ENCODE results near the gene ATP1B2.

ATP1B2 gene

GRCh38 chr17:7626956-7627249 is 23.8 kb upstream of the ATP1B2 start:
- H2AFZ ChIP-seq (ENCODE audit: low read length), result no peak overlapping the region
- H3K4me1 ChIP-seq (ENCODE audit: insufficient read depth, low read length, severe bottlenecking), result peaks cover 5% of the 10 kb centered on the region
- H3K4me2 ChIP-seq (ENCODE audit: low read length), result peak overlapping the region; percentile 73
- peak overlapping the region; percentile 78; the same call in 1 of the 2 replicates for H3K9ac ChIP-seq (ENCODE audit: low read length)
- H3K27ac ChIP-seq (ENCODE audit: low read depth, low read length, poor library complexity, severe bottlenecking), result no peak overlapping the region
- no peaks in the 10 kb centered on the region for H4K20me1 ChIP-seq (ENCODE audit: insufficient read depth, low read length)
- H3K79me2 ChIP-seq (ENCODE audit: insufficient read depth, low read length), result no peaks in the 10 kb centered on the region
- TF ChIP-seq EZH2 (IDR thresholded peaks at IDR 0.05; ENCODE audit: borderline replicate concordance, low read length) (no peak), CTCF (IDR thresholded peaks at IDR 0.05; ENCODE audit: low read length) (no peak)
- peak overlapping the region; percentile 78 for H3K4me3 ChIP-seq (ENCODE audit: low read depth, low read length, poor library complexity, severe bottlenecking)
- H3K9me2 ChIP-seq (ENCODE audit: low read depth, low read length), result no peaks in the 10 kb centered on the region
- no peaks in the 10 kb centered on the region for H3F3A ChIP-seq (ENCODE audit: insufficient read depth, low read length)
- no peaks in the 10 kb centered on the region; the same call in 1 of the 2 replicates for H3K36me3 ChIP-seq (ENCODE audit: insufficient read depth, low read length)
- H3K9me3 ChIP-seq (ENCODE audit: low read length), result no peaks in the 10 kb centered on the region
- H3K27me3 ChIP-seq (ENCODE audit: insufficient read depth, low read length), result no peaks in the 10 kb centered on the region

- Histone ChIP-seq H3K9ac (ENCODE audit: low read length) (peak within 1 kb of the TSS; percentile 78), H3K4me2 (ENCODE audit: low read length) (peak within 1 kb of the TSS; percentile 73), H4K20me1 (ENCODE audit: insufficient read depth, low read length) (no peaks in the 10 kb centered on the region), H3F3A (ENCODE audit: insufficient read depth, low read length) (no peaks in the 10 kb centered on the region), H3K4me3 (ENCODE audit: low read depth, low read length, poor library complexity, severe bottlenecking) (peak within 1 kb of the TSS; percentile 78), H3K27me3 (ENCODE audit: insufficient read depth, low read length) (no peaks in the 10 kb centered on the region), H2AFZ (ENCODE audit: low read length) (no peak within 1 kb of the TSS), H3K36me3 (ENCODE audit: insufficient read depth, low read length) (no peaks in the 10 kb centered on the region; the same call in 1 of the 2 replicates), H3K79me2 (ENCODE audit: insufficient read depth, low read length) (no peaks in the 10 kb centered on the region), H3K9me3 (ENCODE audit: low read length) (no peaks in the 10 kb centered on the region), H3K9me2 (ENCODE audit: low read depth, low read length) (no peaks in the 10 kb centered on the region), H3K4me1 (ENCODE audit: insufficient read depth, low read length, severe bottlenecking) (peaks cover 5% of the 10 kb centered on the region), H3K27ac (ENCODE audit: low read depth, low read length, poor library complexity, severe bottlenecking) (no peak within 1 kb of the TSS)
- TF ChIP-seq CTCF (IDR thresholded peaks at IDR 0.05; ENCODE audit: low read length) (no peak), EZH2 (IDR thresholded peaks at IDR 0.05; ENCODE audit: borderline replicate concordance, low read length) (no peak)
Observed at GRCh38 chr17:7627250-7628121, 23.2 kb upstream of the ATP1B2 start, which contains the start of gene SAT2. SAT2 (minus strand) TSS chr17:7627821; CDS start chr17:7627635, 186 bp downstream.

GRCh38 chr17:7629939-7630571 is 20.7 kb upstream of the ATP1B2 start, which contains the start of gene SHBG:
SHBG (plus strand) TSS chr17:7630135; CDS start chr17:7630173, 38 bp downstream.
- Histone ChIP-seq H2AFZ (ENCODE audit: low read length) (no peak within 1 kb of the TSS), H3K79me2 (ENCODE audit: insufficient read depth, low read length) (no peaks in the 10 kb centered on the region), H3K4me3 (ENCODE audit: low read depth, low read length, poor library complexity, severe bottlenecking) (no peak within 1 kb of the TSS), H3K9ac (ENCODE audit: low read length) (no peak within 1 kb of the TSS), H3K4me2 (ENCODE audit: low read length) (no peak within 1 kb of the TSS), H3K9me3 (ENCODE audit: low read length) (no peaks in the 10 kb centered on the region), H3K9me2 (ENCODE audit: low read depth, low read length) (no peaks in the 10 kb centered on the region), H3F3A (ENCODE audit: insufficient read depth, low read length) (no peaks in the 10 kb centered on the region), H3K27me3 (ENCODE audit: insufficient read depth, low read length) (no peaks in the 10 kb centered on the region), H3K36me3 (ENCODE audit: insufficient read depth, low read length) (no peaks in the 10 kb centered on the region; the same call in 1 of the 2 replicates), H3K27ac (ENCODE audit: low read depth, low read length, poor library complexity, severe bottlenecking) (no peak within 1 kb of the TSS), H3K4me1 (ENCODE audit: insufficient read depth, low read length, severe bottlenecking) (peaks cover 5% of the 10 kb centered on the region), H4K20me1 (ENCODE audit: insufficient read depth, low read length) (no peaks in the 10 kb centered on the region)
- TF ChIP-seq EZH2 (IDR thresholded peaks at IDR 0.05; ENCODE audit: borderline replicate concordance, low read length), result no peak
